Keratinocyte (primary cell): ENCODE measurements around the gene ANKRD28. TPM values are rescaled to one million over a fixed set of nuclear protein-coding genes. Genes with fewer than 3 reads are reported as not detected.

ENCODE experiments used
- DNase-seq: peaks from one replicate; pipeline ENCODE4 v3.0.0-alpha.2; 2011; ENCODE audit warnings: low read depth, missing footprints, low spot score
- FAIRE-seq: peaks from 2 replicates; lab custom pipeline; 2011; peaks lifted over from hg19 to GRCh38; lab: Jason Lieb, UNC
- H2AFZ ChIP-seq: 2 replicates; pipeline ENCODE4 v1.6.0; 2012; ENCODE audit warnings: low read length, control low read depth, inconsistent platforms; ENCODE audit not compliant: control insufficient read depth
- H3K27ac ChIP-seq: 2 replicates; pipeline ENCODE4 v1.5.1; 2011; ENCODE audit warnings: low read length; ENCODE audit not compliant: control insufficient read depth, insufficient read depth
- H3K27me3 ChIP-seq: 3 replicates; pipeline ENCODE4 v1.6.0; 2011; ENCODE audit warnings: low read length; ENCODE audit not compliant: control insufficient read depth, insufficient read depth; ENCODE audit errors: extremely low read depth
- H3K36me3 ChIP-seq, 2 experiments: 2 replicates in 1 of 2; 3 replicates in 1 of 2; pipeline ENCODE4 v1.5.1; 2011; ENCODE audit warnings: low read length in 2 of 2, mild to moderate bottlenecking in 1 of 2; ENCODE audit not compliant: control insufficient read depth in 2 of 2, insufficient read depth in 2 of 2; ENCODE audit errors: extremely low read depth in 1 of 2
- H3K4me1 ChIP-seq: 3 replicates; pipeline ENCODE4 v1.5.1; 2011; ENCODE audit warnings: low read length; ENCODE audit not compliant: control insufficient read depth, insufficient read depth; ENCODE audit errors: extremely low read depth
- H3K4me2 ChIP-seq: 3 replicates; pipeline ENCODE4 v1.6.0; 2011; ENCODE audit warnings: low read depth, low read length; ENCODE audit not compliant: control insufficient read depth, insufficient read depth; ENCODE audit errors: extremely low read depth
- H3K4me3 ChIP-seq, 3 experiments: fragments of 200-600 bp in 1 of 3; sonication (generic) in 1 of 3; 2 replicates in 2 of 3; 3 replicates in 1 of 3; pipeline ENCODE4 v1.5.1; 2011 to 2016; ENCODE audit warnings: low read length in 3 of 3, mild to moderate bottlenecking in 3 of 3, control low read depth in 2 of 3, inconsistent platforms in 1 of 3, low read depth in 1 of 3, mixed read lengths in 1 of 3, mixed run types in 1 of 3, moderate library complexity in 1 of 3; ENCODE audit not compliant: control insufficient read depth in 2 of 3, insufficient read depth in 2 of 3; ENCODE audit errors: extremely low read depth in 1 of 3
- H3K79me2 ChIP-seq: 2 replicates; pipeline ENCODE4 v1.6.0; 2012; ENCODE audit warnings: low read length; ENCODE audit not compliant: control insufficient read depth, insufficient read depth
- H3K9ac ChIP-seq: 3 replicates; pipeline ENCODE4 v1.6.0; 2011; ENCODE audit warnings: low read length; ENCODE audit not compliant: control insufficient read depth, insufficient read depth; ENCODE audit errors: extremely low read depth
- H3K9me1 ChIP-seq: 3 replicates; pipeline ENCODE4 v1.6.0; 2011; ENCODE audit warnings: low read length; ENCODE audit not compliant: control insufficient read depth, insufficient read depth; ENCODE audit errors: extremely low read depth
- H3K9me3 ChIP-seq: 2 replicates; pipeline ENCODE4 v1.5.1; 2012; ENCODE audit warnings: low read depth, low read length; ENCODE audit not compliant: control insufficient read depth
- H4K20me1 ChIP-seq: 3 replicates; pipeline ENCODE4 v1.6.0; 2011; ENCODE audit warnings: low read length; ENCODE audit not compliant: control insufficient read depth, insufficient read depth; ENCODE audit errors: extremely low read depth
- CTCF ChIP-seq, 3 experiments: IDR thresholded peaks in 1 of 3; conservative IDR thresholded peaks in 1 of 3; optimal IDR thresholded peaks in 1 of 3; 2 replicates in 2 of 3; 3 replicates in 1 of 3; pipeline versions ENCODE3 to v1.5.1; 2011; ENCODE audit warnings: low read length in 3 of 3, mild to moderate bottlenecking in 3 of 3, moderate library complexity in 2 of 3, control low read depth in 1 of 3, inconsistent platforms in 1 of 3; ENCODE audit not compliant: insufficient read depth in 2 of 3; ENCODE audit errors: extremely low read depth in 1 of 3
- EZH2 ChIP-seq: IDR thresholded peaks from one replicate; pipeline ENCODE4 v1.6.1; 2012; ENCODE audit warnings: inconsistent platforms, mild to moderate bottlenecking, low read length, moderate library complexity
- dilution Hi-C: fragments of 300-500 bp; cut with MboI; formaldehyde crosslinking; loops from one replicate; pipeline ENCODE4 v1.7.0; 2020; ENCODE audit warnings: low sequenced_read_pairs; ENCODE audit not compliant: extremely low pct_ligation_motif_present
- polyA plus RNA-seq, 5 experiments: library from polyadenylated mRNA; depleted of rRNA in 3 of 5; stranded (reverse) in 3 of 5; stranded (forward) in 1 of 5; unstranded in 1 of 5; fragments of >200 nt; gene quantifications; 1 replicate in 1 of 5; 2 replicates in 3 of 5; 3 replicates in 1 of 5; pipeline versions ENCODE4 v1.2.1 to v1.2.3, GENCODE V29; 2011 to 2012; ENCODE audit warnings: missing spikeins in 2 of 5, low read depth in 1 of 5, low replicate concordance in 1 of 5

Gene ANKRD28
- polyA plus RNA-seq, 1 donor (not counting 4 experiments of a cell fraction or from before 2014, with no cell fraction given), result 32.7 TPM

GRCh38 chr3:15756505-15756904, 41.3 kb downstream of the ANKRD28 start:
- Histone ChIP-seq H3K27ac (no peak overlapping the region), H3K79me2 (peaks cover 5% of the 10 kb centered on the region), H3K36me3 (no peaks in the 10 kb centered on the region), H2AFZ (no peak overlapping the region), H3K4me2 (no peak overlapping the region), H3K27me3 (no peaks in the 10 kb centered on the region), H3K9me3 (no peaks in the 10 kb centered on the region), H3K9ac (no peak overlapping the region), H3K4me3 (no peak overlapping the region), H3K9me1 (no peaks in the 10 kb centered on the region), H4K20me1 (no peaks in the 10 kb centered on the region), H3K4me1 (peaks cover 11% of the 10 kb centered on the region)
- dilution Hi-C loops, result no loop called here
- no peak for FAIRE-seq
- no peak for DNase-seq
- TF ChIP-seq CTCF (optimal IDR thresholded peaks at IDR 0.05 in 1 of 3, IDR thresholded peaks at IDR 0.05 in 1 of 3, conservative IDR thresholded peaks at IDR 0.05 in 1 of 3; ENCODE audit: extremely low read depth in 1 of 3, insufficient read depth in 2 of 3, low read length in 3 of 3) (no peak), EZH2 (no peak)

GRCh38 chr3:15755780-15756179, 42.0 kb downstream of the ANKRD28 start:
- peaks cover 5% of the 10 kb centered on the region for H3K79me2 ChIP-seq
- no peak overlapping the region for H2AFZ ChIP-seq
- FAIRE-seq, result no peak
- dilution Hi-C loops, result no loop called here
- no peaks in the 10 kb centered on the region for H4K20me1 ChIP-seq
- no peaks in the 10 kb centered on the region for H3K9me3 ChIP-seq
- DNase-seq, result no peak
- H3K9ac ChIP-seq, result no peak overlapping the region
- H3K4me3 ChIP-seq, result no peak overlapping the region
- H3K4me2 ChIP-seq, result no peak overlapping the region
- H3K27me3 ChIP-seq, result no peaks in the 10 kb centered on the region
- H3K4me1 ChIP-seq, result peaks cover 11% of the 10 kb centered on the region
- no peaks in the 10 kb centered on the region for H3K36me3 ChIP-seq
- TF ChIP-seq CTCF (optimal IDR thresholded peaks at IDR 0.05 in 1 of 3, IDR thresholded peaks at IDR 0.05 in 1 of 3, conservative IDR thresholded peaks at IDR 0.05 in 1 of 3; ENCODE audit: extremely low read depth in 1 of 3, insufficient read depth in 2 of 3, low read length in 3 of 3) (no peak), EZH2 (no peak)
- no peak overlapping the region for H3K27ac ChIP-seq
- no peaks in the 10 kb centered on the region for H3K9me1 ChIP-seq
